NCI-H345 (cell line): ENCODE measurements around the gene KBTBD13.

Experiments used
- DNase-seq: peaks from one replicate; lab custom pipeline; 2025; lab: John Stamatoyannopoulos, UW

Gene KBTBD13

GRCh38 chr15:65051266-65051665 lies 25.3 kb upstream of the KBTBD13 start:
- DNase-seq: no peak

- DNase-seq: no peak
These were observed 23.6 kb upstream of the KBTBD13 start for GRCh38 chr15:65052956-65053355.

- DNase-seq: peak; percentile 37
These were observed 22.0 kb upstream of the KBTBD13 start for GRCh38 chr15:65054333-65055200.

- DNase-seq: no peak
These were observed 21.2 kb upstream of the KBTBD13 start for GRCh38 chr15:65055201-65055870.

GRCh38 chr15:65056106-65056505 lies 20.4 kb upstream of the KBTBD13 start:
- no peak for DNase-seq

DNA sequence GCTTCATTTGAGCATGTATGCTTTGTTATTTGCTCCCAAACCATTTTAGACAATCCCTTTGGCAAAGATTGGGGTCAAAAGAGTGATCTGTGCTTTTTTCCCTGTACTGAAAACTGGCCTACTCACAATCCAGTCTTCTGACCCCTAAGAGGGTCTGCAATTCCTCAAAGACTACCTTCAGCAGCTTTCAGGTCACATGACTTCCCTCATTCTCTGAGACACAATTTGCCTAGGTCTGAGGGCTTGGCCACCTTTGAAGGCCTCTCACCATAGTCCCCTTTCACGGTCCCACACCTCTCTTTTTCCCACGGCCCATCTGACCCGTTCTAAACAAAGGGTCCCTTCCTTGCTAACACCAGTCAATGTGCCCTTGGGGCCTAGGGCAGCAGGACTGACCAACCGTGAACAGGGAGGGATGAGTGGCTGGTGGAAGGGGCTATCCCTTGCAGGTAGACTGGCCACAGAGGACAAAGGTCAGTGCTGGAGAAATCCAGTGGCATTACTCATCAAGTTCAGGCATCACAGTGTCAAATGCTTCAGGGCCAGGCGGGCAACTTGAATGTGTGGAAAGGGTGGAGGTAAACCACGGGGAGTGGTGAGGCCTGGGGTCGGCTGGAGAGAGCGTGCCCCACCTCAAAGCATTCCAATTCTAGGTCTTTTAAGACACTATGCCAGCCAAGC lies 19.5 kb upstream of the KBTBD13 start:
- DNase-seq: no peak

- no peak for DNase-seq
These were observed 19.0 kb upstream of the KBTBD13 start for GRCh38 chr15:65057549-65057940.

GRCh38 chr15:65058394-65059368 lies 17.9 kb upstream of the KBTBD13 start:
- no peak for DNase-seq

DNA sequence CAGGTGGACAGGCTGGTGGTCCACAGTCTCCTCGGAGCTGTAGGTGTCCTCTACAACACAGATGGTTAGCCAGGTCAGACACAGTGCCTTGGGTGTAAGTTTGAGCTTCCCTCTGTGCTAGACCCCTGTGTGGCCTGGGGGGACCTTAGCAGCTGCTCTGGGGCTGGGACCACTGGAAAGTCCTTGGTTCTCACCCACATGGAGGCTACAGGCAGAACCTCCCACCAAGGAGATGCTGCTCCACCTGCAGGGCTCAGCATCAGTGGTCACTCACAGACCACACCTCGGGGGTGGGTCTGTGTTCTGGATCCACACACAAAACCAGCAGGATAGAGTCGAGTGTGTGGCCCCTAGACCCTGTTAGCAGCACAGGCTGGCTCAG lies 17.2 kb upstream of the KBTBD13 start:
- DNase-seq: no peak

DNA sequence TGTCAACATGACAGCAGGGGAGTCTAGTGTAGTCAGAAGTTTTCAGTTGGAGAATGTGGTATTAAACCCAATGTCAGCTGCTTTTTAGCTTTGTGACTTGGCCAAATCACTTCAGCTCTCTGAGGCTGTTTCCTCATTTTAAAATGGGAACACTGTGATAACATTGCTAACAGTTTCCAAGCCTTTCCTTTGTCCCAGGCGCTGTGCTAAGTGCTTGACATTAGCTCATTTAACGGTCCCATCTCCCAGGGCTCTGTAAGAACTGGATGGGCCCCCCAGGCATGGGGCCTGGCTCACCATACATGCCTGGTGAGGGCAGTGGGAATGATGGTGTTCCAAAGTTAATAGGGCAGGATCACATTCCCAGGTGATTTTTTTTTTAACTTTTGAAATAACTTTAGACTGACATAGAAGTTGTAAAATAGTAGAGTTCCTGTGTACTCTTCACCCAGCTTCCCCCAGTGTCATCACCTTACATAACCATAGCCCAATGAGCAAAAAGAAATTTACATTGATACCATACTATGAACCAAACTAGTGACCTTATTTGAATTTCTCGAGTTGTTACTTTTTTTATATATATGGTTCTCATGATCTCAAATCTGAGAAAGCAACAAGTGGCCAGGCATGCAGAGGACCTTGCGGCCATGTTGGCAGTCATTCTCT lies 16.5 kb upstream of the KBTBD13 start:
- no peak for DNase-seq

DNA sequence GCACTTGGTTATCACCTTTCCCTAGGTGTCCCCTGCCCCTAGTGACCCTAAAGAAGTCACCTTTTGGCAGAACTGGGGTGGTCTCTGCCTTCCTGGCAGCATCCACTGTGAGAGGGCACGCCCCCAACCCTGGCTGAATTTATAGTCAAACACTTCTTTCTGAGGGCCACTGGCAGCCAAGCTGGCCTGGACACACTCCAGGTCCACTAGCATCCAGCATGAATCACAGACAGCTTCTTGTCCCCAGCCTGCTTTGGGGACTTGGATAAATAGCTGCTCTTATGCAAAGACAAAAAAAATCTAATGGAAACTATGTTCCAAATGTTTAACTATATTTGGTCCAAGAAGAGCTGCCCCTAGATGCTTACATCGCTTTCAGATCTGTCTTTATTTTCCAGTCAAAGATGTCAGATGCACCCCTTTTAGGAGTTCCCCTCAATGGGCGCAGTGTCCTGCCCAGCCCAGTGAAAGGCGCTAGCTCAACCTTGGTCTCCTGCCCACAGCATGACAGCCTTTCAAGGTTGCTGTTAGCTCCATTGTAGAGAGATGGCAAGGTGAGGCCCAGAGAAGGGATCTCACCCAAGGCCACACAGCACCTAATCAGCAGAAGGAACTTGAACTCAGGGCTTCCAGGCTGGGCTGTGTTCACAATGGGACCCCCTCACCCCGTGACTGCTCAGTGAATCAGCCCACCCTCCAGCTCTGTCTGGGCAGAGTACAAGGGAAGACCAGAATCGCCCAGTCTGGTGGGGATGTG lies 15.7 kb upstream of the KBTBD13 start:
- DNase-seq: no peak

- no peak for DNase-seq
These were observed 14.5 kb upstream of the KBTBD13 start for GRCh38 chr15:65062061-65062460.

- no peak for DNase-seq
These were observed 13.8 kb upstream of the KBTBD13 start for GRCh38 chr15:65062726-65063125.

DNA sequence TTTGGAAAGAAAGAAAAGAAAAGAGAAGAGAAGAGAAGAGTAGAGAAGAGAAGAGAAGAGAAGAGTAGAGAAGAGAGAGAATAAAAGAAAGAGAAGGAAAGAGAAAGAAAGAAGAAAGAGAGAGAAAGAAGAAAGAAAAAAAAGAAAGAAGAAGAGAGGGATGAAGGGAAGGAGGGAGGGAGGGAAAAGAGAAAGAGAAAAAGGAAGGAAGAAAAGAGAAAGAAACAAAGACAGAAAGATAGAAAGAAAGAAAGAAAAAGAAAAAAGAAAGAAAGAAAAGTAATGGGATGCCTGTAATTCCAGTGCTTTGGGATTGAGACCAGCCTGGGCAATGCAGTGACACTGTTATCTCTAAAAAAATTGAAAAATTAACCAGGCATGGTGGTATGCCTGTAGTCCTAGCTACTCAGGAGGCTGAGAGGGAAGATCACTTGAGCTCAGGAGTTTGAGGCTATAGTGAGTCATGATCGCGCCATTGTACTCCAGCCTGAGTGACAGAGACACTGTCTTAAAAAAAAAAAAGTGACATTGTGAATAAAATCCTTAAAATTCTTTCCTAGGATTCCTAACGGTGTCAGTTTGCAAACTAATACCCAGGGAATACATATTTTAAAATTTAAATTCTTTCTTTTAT lies 10.4 kb upstream of the KBTBD13 start:
- DNase-seq: no peak

DNA sequence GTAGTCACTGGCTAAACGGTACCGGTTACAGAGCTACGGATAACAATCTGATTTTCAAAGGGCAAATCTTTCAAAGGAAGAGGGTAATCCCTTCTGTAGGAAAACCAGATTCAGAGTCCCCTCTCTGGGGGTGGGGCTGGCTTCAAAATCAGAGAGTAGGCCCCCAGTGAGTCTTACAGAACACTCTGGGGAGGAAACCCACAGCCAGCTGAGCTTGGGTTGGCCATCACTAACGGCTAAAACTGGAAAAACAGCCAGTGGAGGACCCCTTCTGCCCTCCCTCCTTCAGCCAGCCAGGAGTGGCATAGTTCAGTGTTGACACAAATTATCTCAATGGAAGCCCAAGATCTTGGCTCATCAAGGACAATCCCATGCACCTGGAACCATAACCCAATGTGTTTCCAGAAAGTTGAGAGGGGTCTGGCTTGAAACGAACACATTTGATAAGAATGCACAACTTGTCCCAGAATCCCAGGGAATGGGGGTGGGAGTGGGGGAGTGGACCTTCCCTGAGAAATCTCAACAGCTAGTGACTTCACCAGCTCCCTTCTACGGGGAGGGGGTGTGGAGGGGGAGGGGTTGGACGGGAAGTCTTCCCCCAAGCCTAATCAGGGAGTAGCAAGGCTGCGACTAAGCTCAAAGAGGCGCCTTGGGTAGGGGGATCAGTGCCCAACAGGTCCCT lies 9.8 kb upstream of the KBTBD13 start:
- DNase-seq: no peak

- DNase-seq: no peak
These were observed 9.3 kb upstream of the KBTBD13 start for GRCh38 chr15:65067317-65067644.

DNA sequence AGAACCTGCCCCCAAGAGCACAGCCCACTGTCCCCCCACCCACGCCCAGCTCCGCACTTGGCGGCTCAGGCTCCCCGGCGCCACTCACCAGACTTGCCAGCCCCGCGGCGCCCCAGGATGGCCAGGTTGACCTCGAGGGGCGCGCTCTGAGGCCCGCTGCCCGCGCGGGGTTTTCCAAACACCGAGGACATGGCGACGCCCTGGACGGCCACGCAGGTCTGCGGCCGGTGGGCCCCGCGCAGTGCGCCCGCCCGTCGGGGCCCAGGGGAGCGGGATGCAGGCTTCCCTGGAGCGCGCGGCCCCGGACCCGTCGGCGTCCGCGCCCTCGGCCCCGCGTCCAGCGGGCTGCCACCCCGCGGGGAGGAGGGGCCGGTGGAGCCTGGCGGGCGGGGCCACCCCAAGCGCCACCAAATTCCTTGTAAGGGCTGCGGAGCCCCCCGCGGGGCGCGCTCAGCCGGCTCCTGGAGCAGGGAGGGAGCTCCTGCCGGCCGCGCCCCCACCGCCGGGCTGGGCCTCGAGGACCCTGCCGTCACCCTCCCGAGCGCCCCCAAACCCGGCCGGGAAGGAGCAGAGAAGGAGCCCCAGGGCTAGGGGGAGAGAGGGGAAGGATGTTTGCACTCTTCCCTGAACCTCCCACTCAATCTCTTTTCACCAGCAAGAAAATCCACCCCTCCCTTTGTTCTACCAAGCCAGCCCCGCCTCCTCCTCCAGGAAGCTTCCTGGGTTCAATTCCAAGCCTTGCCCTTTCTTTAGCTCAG lies 8.7 kb upstream of the KBTBD13 start, which contains the start of gene RASL12:
TSS of gene RASL12 (minus strand) at position 347 of the 758 bp plus-strand sequence. CDS start at position 191, 156 bp downstream.
- DNase-seq: no peak

GRCh38 chr15:65068403-65068788 lies 8.2 kb upstream of the KBTBD13 start:
- no peak for DNase-seq

DNA sequence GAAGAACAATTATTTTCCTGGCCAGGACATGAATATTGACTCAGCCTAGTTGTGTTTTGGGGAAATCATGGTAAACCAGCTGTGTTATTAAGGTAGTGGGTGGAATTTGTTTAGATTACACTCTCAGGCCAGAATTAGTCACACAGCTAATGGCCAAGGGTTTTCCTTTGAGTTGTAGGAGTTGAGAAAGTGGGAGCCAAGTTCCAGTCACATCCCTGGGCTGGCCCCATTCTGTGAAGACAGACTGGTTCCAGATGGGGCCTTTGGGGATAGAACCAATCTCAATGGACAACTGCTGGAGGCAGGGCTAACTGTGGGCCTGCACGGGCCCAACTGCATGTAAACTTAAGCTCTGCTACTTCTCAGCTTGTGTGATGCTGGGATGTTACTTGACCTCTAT lies 7.4 kb upstream of the KBTBD13 start:
- DNase-seq: no peak
